ENCODE measurements around the gene SOD2. TPM values are rescaled to one million over a fixed set of nuclear protein-coding genes. Genes with fewer than 3 reads are reported as not detected.

The SOD2 gene
- total RNA-seq, 1 experiment from 2014 or later, result 80.5 TPM

GRCh38 chr6:159718634-159719033 is 25.6 kb upstream of the SOD2 start:
- peak overlapping the region; percentile 53 to 79 (median 59); a peak in 3 of 7 replicates for H3K27ac Mint-ChIP-seq
- H3K9me3 ChIP-seq (ENCODE audit: control insufficient read depth, low read depth, low read length), result no peaks in the 10 kb centered on the region
- H3K36me3 Mint-ChIP-seq (ENCODE audit: insufficient read depth in 1 of 3, low read depth in 3 of 3), result no peaks in the 10 kb centered on the region; a peak in 3 of 7 replicates

More at GRCh38 chr6:159718634-159719033, 25.6 kb upstream of the SOD2 start:
- Histone ChIP-seq H3K4me1 (ENCODE audit: insufficient read depth, low read length) (no peaks in the 10 kb centered on the region), H3K14ac (ENCODE audit: insufficient read depth, low read length) (no peak overlapping the region), H2BK120ac (ENCODE audit: low read depth, low read length, poor library complexity, severe bottlenecking) (no peak overlapping the region), H4K8ac (replicated peaks; ENCODE audit: insufficient read length, low read depth, low read length) (no peak overlapping the region), H4K91ac (ENCODE audit: insufficient read length, low read depth, low read length) (no peak overlapping the region), H2BK20ac (ENCODE audit: low read depth, low read length, poor library complexity, severe bottlenecking) (no peak overlapping the region), H3K56ac (ENCODE audit: insufficient read length, low read depth, low read length) (no peak overlapping the region), H2BK12ac (ENCODE audit: insufficient read length, low read depth, low read length) (no peak overlapping the region), H4K5ac (ENCODE audit: insufficient read length, low read depth, low read length) (no peak overlapping the region), H2AK5ac (ENCODE audit: insufficient read length, low read length) (no peak overlapping the region), H4K20me1 (ENCODE audit: control insufficient read depth, insufficient read depth, insufficient read length) (no peaks in the 10 kb centered on the region), H3K9ac (ENCODE audit: extremely low read depth, insufficient read length, low read length) (no peak overlapping the region), H3K79me2 (ENCODE audit: insufficient read depth, low read length) (no peaks in the 10 kb centered on the region; the same call in 1 of the 2 replicates), H3K23ac (ENCODE audit: insufficient read length, low read depth, low read length) (no peak overlapping the region), H3K23me2 (ENCODE audit: insufficient read length, low read depth, low read length, poor library complexity, severe bottlenecking) (no peaks in the 10 kb centered on the region), H3K27me3 (ENCODE audit: insufficient read depth, low read length) (no peaks in the 10 kb centered on the region), H3K18ac (ENCODE audit: insufficient read length, low read depth, low read length) (no peak overlapping the region), H3K4ac (ENCODE audit: low read depth, low read length) (no peak overlapping the region), H3K79me1 (ENCODE audit: insufficient read depth, low read depth, low read length, poor library complexity, severe bottlenecking) (no peaks in the 10 kb centered on the region), H3T11ph (ENCODE audit: low read length) (no peak overlapping the region), H3K27ac (ENCODE audit: insufficient read length, low read depth, low read length) (no peak overlapping the region), H2BK5ac (ENCODE audit: insufficient read length, low read length) (no peak overlapping the region), H3K4me2 (ENCODE audit: insufficient read depth, insufficient read length, low read length) (no peak overlapping the region), H2AFZ (ENCODE audit: low read length) (no peak overlapping the region), H2BK15ac (ENCODE audit: low read depth, low read length) (no peak overlapping the region)
- Mint-ChIP-seq H3K4me3 (no peak overlapping the region), H3K4me1 (peaks cover 8% of the 10 kb centered on the region in 2 experiments), H3K9me3 (no peaks in the 10 kb centered on the region), H3K27me3 (ENCODE audit: low read depth) (no peaks in the 10 kb centered on the region)
- TF ChIP-seq, protein P1, sequence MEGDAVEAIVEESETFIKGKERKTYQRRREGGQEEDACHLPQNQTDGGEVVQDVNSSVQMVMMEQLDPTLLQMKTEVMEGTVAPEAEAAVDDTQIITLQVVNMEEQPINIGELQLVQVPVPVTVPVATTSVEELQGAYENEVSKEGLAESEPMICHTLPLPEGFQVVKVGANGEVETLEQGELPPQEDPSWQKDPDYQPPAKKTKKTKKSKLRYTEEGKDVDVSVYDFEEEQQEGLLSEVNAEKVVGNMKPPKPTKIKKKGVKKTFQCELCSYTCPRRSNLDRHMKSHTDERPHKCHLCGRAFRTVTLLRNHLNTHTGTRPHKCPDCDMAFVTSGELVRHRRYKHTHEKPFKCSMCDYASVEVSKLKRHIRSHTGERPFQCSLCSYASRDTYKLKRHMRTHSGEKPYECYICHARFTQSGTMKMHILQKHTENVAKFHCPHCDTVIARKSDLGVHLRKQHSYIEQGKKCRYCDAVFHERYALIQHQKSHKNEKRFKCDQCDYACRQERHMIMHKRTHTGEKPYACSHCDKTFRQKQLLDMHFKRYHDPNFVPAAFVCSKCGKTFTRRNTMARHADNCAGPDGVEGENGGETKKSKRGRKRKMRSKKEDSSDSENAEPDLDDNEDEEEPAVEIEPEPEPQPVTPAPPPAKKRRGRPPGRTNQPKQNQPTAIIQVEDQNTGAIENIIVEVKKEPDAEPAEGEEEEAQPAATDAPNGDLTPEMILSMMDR (conservative IDR thresholded peaks at IDR 0.05), result no peak
- WGBS (ENCODE audit: extremely low coverage, insufficient read length, low lambda C conversion rate), result no CpG with 5 or more reads among the region's 3 CpGs
- no peak for DNase-seq

All from H9 (cell line).